ENCODE measurements around the gene EDN2.

The EDN2 gene

DNA sequence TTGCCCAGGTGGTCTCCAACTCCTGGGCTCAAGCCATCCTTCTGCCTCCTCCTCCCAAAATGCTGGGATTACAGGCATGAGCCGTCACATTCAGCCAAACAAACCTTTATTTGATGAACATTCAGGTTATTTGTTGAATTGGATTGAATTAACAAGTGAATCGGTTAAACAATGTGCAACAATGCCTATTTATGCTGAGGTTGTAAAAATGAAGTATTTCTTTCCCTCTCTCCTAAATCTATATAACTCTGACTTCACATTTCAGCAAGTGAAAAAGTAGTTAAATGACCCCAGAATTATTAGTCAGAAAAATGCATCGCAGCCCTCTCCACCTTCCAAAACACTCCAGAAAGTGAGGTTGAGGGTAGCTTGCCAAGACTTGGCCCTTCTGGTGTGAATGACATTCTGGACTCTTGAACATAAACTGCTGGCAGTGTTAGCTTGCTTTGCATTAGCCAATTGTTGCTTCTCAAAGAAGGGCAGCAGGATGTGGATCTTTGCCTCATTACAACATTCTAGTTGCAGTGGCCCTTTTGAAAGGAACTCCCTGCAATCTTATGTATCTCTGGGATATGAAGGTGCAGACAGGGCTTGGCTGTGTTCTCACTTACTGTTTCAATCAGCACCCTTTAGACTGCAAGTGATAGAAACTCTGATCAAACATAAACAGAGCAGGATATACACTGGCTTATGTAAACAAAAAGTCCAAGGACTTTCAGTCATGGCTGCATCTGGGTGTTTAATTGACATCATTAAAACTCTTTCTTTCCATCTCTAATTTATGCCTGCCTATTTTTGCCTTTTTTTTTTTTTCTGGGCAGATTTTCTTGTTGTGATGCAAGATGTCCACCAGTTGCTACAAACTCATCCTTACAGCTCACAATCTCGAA lies 22.4 kb downstream of the EDN2 start:
- DNase-seq, result no peak

- no peak for DNase-seq
These were observed 27.5 kb downstream of the EDN2 start for GRCh38 chr1:41456847-41457540.

DNA sequence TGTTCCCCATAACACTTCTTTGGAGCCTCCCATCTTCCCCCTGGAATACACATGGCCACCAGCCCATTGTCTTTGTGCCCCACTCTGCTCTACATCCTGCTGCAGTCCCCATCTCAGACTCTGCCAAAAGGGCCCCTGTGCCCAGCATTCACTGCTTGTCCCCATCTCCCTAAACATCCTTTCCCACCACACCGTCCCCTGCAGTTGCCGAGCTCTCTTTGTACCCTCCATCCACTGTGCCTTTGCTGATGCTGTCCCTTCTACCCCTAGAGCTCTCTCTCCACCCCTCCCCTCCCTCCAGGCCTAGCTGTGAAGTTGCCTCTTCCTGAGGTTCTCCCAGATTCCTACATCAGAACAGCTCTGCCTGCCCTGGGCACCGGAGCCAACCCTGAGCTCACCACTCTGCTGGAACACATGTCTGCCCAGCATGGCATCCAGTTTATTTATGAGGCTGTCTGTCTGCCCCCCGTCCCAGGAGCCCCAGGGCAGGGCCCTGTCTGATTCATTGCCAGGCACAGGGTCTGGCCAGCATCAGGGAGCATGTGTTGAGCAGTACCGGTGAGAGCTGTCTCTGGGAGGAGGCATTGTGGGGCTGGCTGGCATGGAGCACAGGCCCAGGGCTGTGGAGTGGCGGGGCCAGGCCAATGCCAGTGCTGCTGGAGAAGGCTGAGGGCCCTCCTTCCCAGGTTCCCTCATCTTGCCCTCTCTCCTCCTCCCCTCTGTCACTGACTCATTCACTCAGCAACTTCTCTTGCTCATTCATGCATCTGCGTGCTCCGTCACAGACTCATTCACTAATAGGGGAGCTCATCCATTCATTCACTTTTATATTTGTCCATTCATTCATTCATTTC lies 28.8 kb downstream of the EDN2 start:
- no peak for DNase-seq

- DNase-seq, result no peak
These were observed 30.1 kb downstream of the EDN2 start for GRCh38 chr1:41454406-41454805.

- DNase-seq, result no peak
These were observed 31.7 kb downstream of the EDN2 start for GRCh38 chr1:41452704-41453290.

DNA sequence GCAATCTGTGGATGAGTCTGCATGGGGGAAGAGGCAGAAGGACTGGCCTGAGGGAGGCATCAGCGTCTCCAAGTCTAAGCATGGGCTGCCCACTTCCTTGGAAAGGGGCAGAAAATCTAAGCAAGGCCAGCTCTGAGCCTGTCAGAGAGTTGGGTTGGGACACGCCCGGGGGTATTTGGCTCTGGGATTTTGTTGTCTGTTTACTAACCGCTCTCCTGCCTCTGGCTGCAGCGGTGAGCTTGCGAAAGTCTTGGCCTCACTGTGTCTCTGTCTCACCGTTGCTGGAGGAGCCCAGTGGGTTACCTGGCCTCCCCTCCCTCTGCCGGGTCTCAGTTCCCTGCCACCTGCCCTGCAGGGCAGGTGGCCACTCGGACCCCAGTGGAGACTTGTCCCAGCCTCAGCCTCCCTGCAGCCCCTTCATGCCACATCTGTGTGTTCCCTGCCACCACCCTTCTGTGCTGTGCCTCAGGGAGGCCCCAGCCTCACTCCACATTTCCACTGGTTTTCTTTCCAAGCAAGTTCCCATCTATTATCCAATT lies 33.7 kb downstream of the EDN2 start:
- DNase-seq, result no peak

DNA sequence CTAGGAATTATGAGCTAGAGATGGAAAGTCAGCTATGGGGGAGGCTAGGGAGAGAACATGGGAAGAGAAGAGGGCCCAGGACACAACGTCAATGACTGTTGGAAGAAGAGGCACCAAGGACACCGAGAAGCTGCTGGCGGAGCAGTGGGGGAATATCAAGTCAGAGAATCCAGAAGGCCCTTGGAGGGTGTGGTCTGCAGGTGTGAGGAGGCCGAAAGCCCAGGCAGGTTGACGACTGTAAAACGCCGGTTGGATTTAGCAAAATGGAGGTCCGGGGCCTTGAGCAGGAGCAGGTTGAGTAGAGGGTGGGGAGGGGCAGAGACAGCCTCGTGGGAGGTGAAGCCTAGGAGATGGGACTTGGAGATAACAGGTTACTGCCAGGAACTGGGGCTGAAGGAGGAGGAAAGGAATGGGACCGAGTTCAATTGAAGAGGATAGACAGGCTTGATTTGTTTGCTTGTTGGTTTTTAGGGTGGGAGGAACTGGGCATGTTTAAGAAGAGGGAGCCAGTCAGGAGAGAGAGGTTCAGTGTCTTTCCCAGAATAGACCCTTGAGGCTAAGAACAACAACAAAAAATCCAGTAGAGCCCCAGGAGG lies 35.1 kb downstream of the EDN2 start:
- DNase-seq, result no peak

- DNase-seq, result no peak
These were observed 35.7 kb downstream of the EDN2 start for GRCh38 chr1:41448821-41449220.

- no peak for DNase-seq
These were observed 36.3 kb downstream of the EDN2 start for GRCh38 chr1:41447995-41448770.

- no peak for DNase-seq
These were observed 37.5 kb downstream of the EDN2 start for GRCh38 chr1:41446851-41447610.

GRCh38 chr1:41444785-41445184 lies 39.7 kb downstream of the EDN2 start:
- DNase-seq, result no peak

DNA sequence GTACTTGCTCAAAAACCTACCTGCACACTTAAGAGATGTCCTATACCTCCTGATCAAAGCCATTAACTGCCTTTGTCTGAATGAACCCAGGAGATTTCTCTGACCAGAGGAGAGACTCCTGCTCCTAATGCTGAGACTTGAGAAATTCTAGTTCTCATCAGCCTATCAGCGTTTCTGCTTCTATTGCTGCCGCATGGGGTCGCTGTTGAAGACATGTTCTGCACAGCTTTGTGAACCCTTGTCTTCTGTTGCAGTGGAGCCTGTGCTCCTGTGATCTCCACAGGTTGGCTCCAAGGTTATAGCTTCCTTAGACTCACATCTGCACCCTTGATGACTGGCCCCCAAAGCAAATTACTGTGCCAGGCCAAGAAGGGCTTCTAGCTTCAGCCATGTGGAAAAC lies 40.2 kb downstream of the EDN2 start:
- DNase-seq, result no peak

DNA sequence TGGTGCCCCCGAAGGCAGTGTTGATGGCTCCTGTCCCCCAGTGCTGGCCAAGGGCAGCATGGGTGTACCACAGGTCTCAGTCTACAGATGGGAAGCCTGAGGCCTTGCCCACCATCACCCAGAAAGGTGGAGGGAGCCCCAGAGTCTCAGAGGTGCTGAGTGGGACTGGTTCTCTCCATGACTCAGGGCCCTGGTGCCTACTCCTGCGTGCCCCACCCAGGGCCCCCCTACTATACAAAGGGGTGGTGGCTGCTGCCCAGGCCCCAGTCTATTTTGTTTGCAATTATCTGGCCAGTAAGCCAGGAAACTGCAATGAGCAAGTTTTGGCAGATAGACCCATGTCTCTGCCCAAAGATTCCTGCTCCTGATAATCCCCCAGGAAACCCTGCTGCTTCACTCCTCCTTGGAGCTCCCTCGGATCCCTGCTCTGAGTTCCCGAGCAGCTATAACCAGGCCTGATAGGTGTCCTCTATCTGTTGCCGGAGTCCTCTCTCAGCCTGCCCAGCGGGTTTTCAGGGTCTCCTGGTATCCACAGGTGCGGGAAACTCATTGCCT lies 41.7 kb downstream of the EDN2 start:
- no peak for DNase-seq

DNA sequence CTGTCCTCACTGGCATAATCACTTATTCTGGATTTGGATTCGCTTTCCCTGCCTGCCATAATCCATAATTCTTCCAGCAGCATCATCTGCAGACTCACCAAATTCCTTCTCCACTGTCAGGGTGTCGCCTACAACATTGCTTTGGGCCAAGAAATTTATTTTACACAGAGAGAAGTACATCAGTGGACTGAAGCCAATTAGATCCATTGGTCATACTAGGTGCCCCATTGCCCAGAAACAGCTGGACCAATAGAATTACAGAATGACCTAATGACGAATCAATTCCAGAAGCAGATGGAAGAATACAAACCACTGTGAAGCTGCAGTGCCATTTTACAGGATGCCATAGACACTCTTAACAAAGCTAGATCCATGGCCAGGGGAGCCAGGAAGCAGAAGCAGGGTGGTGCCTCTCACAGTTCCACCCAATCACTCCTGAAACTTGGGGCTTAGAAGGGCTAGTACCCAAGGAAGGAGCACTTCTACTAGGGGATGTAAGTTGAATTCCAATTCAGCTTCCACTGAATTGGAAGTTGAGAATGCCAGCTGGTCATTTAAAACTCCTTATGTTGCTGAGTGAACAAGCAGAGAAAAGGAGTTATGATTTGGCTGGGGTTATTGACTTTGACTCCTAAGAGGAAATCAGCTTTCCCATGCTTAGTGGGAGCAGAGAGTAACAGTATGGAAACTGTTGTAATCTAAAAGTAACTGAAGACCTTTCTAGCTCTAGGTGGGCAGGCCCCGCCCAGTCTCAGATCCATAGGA lies 44.0 kb downstream of the EDN2 start:
- DNase-seq, result no peak

GRCh38 chr1:41439234-41439633 lies 45.2 kb downstream of the EDN2 start:
- DNase-seq, result no peak

DNA sequence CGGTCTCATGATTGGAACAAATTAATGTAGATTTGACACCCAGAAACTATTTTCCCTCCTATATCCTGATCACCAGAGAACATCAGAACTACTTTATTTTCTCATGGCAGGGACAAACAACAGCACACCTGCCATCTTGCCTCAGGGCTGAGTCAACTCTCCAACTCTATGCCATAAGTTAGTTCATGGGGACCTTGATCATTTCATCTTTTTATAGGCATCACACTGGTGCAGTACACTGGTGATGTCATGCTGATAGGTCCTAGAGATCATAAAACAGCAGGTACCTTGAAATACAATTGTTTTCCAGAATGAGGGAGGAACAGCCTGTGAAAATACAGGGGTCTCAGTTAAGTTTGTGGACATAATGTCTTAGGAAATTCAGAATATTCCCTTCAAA lies 45.8 kb downstream of the EDN2 start:
- no peak for DNase-seq

GRCh38 chr1:41437011-41437355 lies 47.5 kb downstream of the EDN2 start:
- no peak for DNase-seq

- DNase-seq, result no peak
These were observed 48.0 kb downstream of the EDN2 start for GRCh38 chr1:41436281-41437010.

Measured in activated CD4-positive, alpha-beta T cell treated with anti-CD3 and anti-CD28 coated beads, Interleukin-2, amount 50 U/mL, for 1 hour (primary cell).